ENCODE measurements around the gene SFTPB. TPM values are rescaled to one million over a fixed set of nuclear protein-coding genes. Genes with fewer than 3 reads are reported as not detected.
A peak's percentile ranks its signal among the peaks of the same experiment; 100 is the strongest.

Gene SFTPB
- total RNA-seq, 4 donors from 2014 or later: not detected

DNA sequence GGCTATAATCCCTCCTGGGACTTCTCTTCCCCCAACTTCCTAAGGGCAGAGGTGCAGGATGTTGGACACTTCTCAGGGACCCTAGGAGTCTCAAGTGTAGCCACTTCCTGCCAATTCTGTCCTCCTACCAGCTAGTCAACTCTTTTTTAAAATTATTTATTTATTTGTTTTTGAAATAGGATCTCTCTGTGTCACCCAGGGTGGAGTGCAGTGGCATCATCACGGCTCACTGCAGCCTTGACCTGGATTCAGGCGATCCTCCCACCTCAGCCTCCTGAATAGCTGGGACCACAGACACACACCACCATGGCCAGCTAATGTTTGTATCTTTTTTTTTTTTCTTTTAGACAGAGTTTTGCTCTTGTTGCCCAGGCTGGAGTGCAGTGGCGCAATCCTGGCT, 11.5 kb downstream of the SFTPB start:
- in situ Hi-C loops (cut with MboI; ENCODE audit: low sequenced_read_pairs in 4 of 4) (no loop called here), intact Hi-C loops (cut with DNase I; ENCODE audit: low total_unique reads) (no loop called here)
- Histone ChIP-seq H3K36me3 (peaks cover 0 to 20% of the 10 kb centered on the region in 2 donors), H3K4me3 (no peak overlapping the region), H3K27me3 (no peaks in the 10 kb centered on the region), H3K9me3 (no peaks in the 10 kb centered on the region), H3K27ac (peak overlapping the region in 1 of 4 donors; percentile 42), H3K4me1 (no peaks in the 10 kb centered on the region)
- TF ChIP-seq POLR2A (IDR thresholded peaks at IDR 0.05): no peak
- TF ChIP-seq, protein P1, sequence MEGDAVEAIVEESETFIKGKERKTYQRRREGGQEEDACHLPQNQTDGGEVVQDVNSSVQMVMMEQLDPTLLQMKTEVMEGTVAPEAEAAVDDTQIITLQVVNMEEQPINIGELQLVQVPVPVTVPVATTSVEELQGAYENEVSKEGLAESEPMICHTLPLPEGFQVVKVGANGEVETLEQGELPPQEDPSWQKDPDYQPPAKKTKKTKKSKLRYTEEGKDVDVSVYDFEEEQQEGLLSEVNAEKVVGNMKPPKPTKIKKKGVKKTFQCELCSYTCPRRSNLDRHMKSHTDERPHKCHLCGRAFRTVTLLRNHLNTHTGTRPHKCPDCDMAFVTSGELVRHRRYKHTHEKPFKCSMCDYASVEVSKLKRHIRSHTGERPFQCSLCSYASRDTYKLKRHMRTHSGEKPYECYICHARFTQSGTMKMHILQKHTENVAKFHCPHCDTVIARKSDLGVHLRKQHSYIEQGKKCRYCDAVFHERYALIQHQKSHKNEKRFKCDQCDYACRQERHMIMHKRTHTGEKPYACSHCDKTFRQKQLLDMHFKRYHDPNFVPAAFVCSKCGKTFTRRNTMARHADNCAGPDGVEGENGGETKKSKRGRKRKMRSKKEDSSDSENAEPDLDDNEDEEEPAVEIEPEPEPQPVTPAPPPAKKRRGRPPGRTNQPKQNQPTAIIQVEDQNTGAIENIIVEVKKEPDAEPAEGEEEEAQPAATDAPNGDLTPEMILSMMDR (IDR thresholded peaks at IDR 0.05 in 4 of 5, conservative IDR thresholded peaks at IDR 0.05 in 1 of 5): no peak
- no peak for DNase-seq
- ATAC-seq: peak in 1 of 2 donors; percentile 28

DNA sequence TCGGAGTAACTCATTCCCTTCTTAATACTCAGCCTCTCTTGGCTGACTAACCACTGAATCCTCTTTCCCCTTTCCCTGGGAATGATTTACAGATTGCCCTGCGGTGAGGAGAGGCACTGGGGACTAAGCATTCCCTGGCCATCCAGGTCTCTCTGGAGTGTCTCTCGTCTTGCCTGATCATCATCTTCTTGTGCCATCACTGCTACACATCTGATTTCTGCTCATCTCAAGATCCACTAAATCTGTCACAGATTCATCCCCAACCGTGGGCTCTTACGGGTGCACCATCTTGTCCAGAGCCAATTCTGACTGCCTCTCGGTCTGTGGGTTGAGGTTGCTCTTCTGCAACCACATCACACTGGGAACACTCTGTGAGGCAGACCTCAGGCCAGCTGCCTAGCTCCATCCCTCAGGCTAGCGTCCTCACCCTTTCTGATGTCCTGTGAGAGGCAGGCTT, 12.0 kb downstream of the SFTPB start:
- in situ Hi-C loops (cut with MboI; ENCODE audit: low sequenced_read_pairs in 4 of 4): no loop called here
- TF ChIP-seq, protein P1 (IDR thresholded peaks at IDR 0.05 in 4 of 5, conservative IDR thresholded peaks at IDR 0.05 in 1 of 5): no peak
- TF ChIP-seq POLR2A (IDR thresholded peaks at IDR 0.05): no peak
- Histone ChIP-seq H3K36me3 (peaks cover 0 to 25% of the 10 kb centered on the region in 2 donors), H3K9me3 (no peaks in the 10 kb centered on the region), H3K4me3 (no peak overlapping the region), H3K27me3 (no peaks in the 10 kb centered on the region), H3K4me1 (no peaks in the 10 kb centered on the region), H3K27ac (peak overlapping the region in 1 of 4 donors; percentile 42)
- DNase-seq: no peak
- peak in 1 of 2 donors; percentile 15 for ATAC-seq
- intact Hi-C loops (cut with DNase I; ENCODE audit: low total_unique reads): no loop called here

DNA sequence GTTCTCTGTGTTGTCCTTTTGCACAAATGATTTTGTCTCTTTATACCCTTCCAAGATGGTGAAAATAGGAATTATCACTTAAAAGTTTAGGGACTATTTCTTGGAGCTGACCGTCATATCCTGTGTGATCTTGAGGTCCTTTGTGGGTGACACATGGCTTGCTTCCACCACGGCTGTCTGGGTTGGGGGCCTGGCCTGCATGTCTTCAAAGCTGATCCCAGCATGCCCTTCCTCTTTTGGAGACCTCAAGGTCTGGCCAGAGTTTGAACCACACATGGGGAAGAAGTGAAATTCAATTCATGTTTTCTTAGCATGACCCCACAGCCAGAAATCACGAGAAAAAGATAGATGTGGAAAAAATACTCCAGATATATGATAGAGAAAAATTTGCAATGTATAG, 14.0 kb downstream of the SFTPB start:
- Histone ChIP-seq H3K4me1 (no peaks in the 10 kb centered on the region), H3K9me3 (no peaks in the 10 kb centered on the region), H3K27ac (no peak overlapping the region), H3K4me3 (no peak overlapping the region), H3K27me3 (no peaks in the 10 kb centered on the region), H3K36me3 (peaks cover 0 to 45% of the 10 kb centered on the region in 2 donors)
- in situ Hi-C loops (cut with MboI; ENCODE audit: low sequenced_read_pairs in 4 of 4): no loop called here
- no peak for ATAC-seq
- intact Hi-C loops (cut with DNase I; ENCODE audit: low total_unique reads): no loop called here
- TF ChIP-seq POLR2A (IDR thresholded peaks at IDR 0.05): no peak
- TF ChIP-seq, protein P1 (IDR thresholded peaks at IDR 0.05 in 4 of 5, conservative IDR thresholded peaks at IDR 0.05 in 1 of 5): no peak
- no peak for DNase-seq

DNA sequence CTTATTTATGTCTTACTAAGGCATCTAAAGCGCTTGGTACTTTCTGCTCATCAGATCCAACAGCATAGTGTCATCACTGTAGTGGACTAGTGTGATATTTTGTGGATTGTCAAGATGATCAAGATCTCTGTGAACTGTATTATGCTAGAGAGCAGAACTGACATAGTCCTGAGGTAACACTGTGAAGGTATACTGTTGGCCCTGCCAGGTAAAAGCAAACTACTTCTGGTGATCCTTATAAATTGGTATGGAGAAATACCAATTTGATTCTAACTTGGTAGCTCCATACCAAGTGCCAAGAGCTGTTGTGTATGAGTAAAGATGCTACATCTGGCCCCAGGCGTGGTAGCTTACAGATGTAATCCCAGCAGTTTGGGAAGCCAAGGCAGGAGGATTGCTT, 15.9 kb downstream of the SFTPB start:
- no peak for ATAC-seq
- no peak overlapping the region for H3K27ac ChIP-seq
- intact Hi-C loops (cut with DNase I; ENCODE audit: low total_unique reads) (no loop called here), in situ Hi-C loops (cut with MboI; ENCODE audit: low sequenced_read_pairs in 4 of 4) (no loop called here)
- TF ChIP-seq, protein P1 (IDR thresholded peaks at IDR 0.05 in 4 of 5, conservative IDR thresholded peaks at IDR 0.05 in 1 of 5): no peak
- no peak for TF ChIP-seq POLR2A (IDR thresholded peaks at IDR 0.05)
- H3K36me3 ChIP-seq: peaks cover 0 to 65% of the 10 kb centered on the region in 2 donors
- H3K4me3 ChIP-seq: no peak overlapping the region
- H3K27me3 ChIP-seq: no peaks in the 10 kb centered on the region
- DNase-seq: no peak
- no peaks in the 10 kb centered on the region for H3K9me3 ChIP-seq
- H3K4me1 ChIP-seq: no peaks in the 10 kb centered on the region

DNA sequence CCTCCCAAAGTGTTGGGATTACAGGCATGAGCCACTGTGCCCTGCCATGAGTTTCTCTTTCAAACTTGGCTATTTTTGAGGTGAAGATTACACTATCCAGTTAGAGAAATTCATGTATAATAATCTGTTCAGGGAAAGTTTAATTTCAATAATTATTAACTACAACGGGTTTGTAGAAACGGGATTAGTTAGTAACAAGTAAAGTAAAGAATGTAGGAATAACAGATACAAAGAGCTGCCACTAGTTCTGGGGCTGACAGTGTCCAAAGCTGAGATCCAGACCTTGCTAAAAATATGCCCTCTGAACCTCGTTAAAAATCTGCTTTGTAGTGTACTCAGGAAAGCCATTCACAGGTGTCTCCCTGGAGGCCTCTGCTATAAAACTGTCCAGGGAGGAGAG, 16.9 kb downstream of the SFTPB start:
- H3K4me3 ChIP-seq: no peak overlapping the region
- no peaks in the 10 kb centered on the region for H3K27me3 ChIP-seq
- H3K4me1 ChIP-seq: no peaks in the 10 kb centered on the region
- no peak for DNase-seq
- in situ Hi-C loops (cut with MboI; ENCODE audit: low sequenced_read_pairs in 4 of 4) (no loop called here), intact Hi-C loops (cut with DNase I; ENCODE audit: low total_unique reads) (no loop called here)
- H3K36me3 ChIP-seq: peaks cover 0 to 73% of the 10 kb centered on the region in 2 donors
- no peak for ATAC-seq
- H3K9me3 ChIP-seq: no peaks in the 10 kb centered on the region
- TF ChIP-seq POLR2A (IDR thresholded peaks at IDR 0.05): no peak
- TF ChIP-seq, protein P1 (IDR thresholded peaks at IDR 0.05 in 4 of 5, conservative IDR thresholded peaks at IDR 0.05 in 1 of 5): no peak
- H3K27ac ChIP-seq: no peak overlapping the region
